Lower leg skin (tissue), 3 donors: Measurements from ENCODE around the gene FKRP.

Experiments
- POLR2A ChIP-seq, 2 donors: fragments of 450-650 bp; IDR thresholded peaks; one replicate each; pipeline ENCODE4 v1.6.1; 2016 to 2017; ENCODE audit warnings: antibody characterized with exemption in 2 of 2, mild to moderate bottlenecking in 1 of 2, moderate library complexity in 1 of 2
- TF ChIP-seq, protein P1 (sequence below), 3 donors: fragments of 450-650 bp; IDR thresholded peaks; one replicate each; pipeline ENCODE4 v1.5.1; 2016; ENCODE audit warnings: antibody characterized with exemption in 3 of 3, mild to moderate bottlenecking in 3 of 3, moderate library complexity in 2 of 3

- TF ChIP-seq, protein P1, sequence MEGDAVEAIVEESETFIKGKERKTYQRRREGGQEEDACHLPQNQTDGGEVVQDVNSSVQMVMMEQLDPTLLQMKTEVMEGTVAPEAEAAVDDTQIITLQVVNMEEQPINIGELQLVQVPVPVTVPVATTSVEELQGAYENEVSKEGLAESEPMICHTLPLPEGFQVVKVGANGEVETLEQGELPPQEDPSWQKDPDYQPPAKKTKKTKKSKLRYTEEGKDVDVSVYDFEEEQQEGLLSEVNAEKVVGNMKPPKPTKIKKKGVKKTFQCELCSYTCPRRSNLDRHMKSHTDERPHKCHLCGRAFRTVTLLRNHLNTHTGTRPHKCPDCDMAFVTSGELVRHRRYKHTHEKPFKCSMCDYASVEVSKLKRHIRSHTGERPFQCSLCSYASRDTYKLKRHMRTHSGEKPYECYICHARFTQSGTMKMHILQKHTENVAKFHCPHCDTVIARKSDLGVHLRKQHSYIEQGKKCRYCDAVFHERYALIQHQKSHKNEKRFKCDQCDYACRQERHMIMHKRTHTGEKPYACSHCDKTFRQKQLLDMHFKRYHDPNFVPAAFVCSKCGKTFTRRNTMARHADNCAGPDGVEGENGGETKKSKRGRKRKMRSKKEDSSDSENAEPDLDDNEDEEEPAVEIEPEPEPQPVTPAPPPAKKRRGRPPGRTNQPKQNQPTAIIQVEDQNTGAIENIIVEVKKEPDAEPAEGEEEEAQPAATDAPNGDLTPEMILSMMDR (IDR thresholded peaks at IDR 0.05), result no peak
- TF ChIP-seq POLR2A (IDR thresholded peaks at IDR 0.05), result no peak
Measured at GRCh38 chr19:46739290-46739771, 6.5 kb upstream of the FKRP start.
